ENCODE data around the gene CAP1. TPM values are rescaled to one million over a fixed set of nuclear protein-coding genes. Genes with fewer than 3 reads are reported as not detected.
A peak's percentile ranks its signal among the peaks of the same experiment; 100 is the strongest.

The CAP1 gene
- total and polyA plus RNA-seq, 3 experiments from 2014 or later = 519 to 788 (median 536) TPM

- Histone ChIP-seq H3K36me3 (ENCODE audit: insufficient read depth, low read length) (no peaks in the 10 kb centered on the region), H3K4me3 (ENCODE audit: low read length) (no peak overlapping the region), H3K4me1 (ENCODE audit: insufficient read depth, low read length) (peaks cover 83% of the 10 kb centered on the region), H3K27me3 (ENCODE audit: insufficient read depth, low read length, poor library complexity, severe bottlenecking) (no peaks in the 10 kb centered on the region), H3K27ac (ENCODE audit: low read depth, low read length) (no peak overlapping the region), H3K9me3 (ENCODE audit: low read length) (no peaks in the 10 kb centered on the region)
- H3K4me3 Mint-ChIP-seq = peak overlapping the region in 3 of 7 donors; percentile 28 to 54 (median 37)
- peaks cover 5 to 71% (median 18%) of the 10 kb centered on the region in 3 donors for H3K36me3 Mint-ChIP-seq
- no peak for DNase-seq
- H3K9me3 Mint-ChIP-seq = no peaks in the 10 kb centered on the region
- ChIA-PET CTCF (no interaction called here), POLR2A (no interaction called here)
- H3K27ac Mint-ChIP-seq = peak overlapping the region; percentile 49 to 91 (median 68)
- peaks cover 83 to 99% (median 96%) of the 10 kb centered on the region in 3 donors for H3K4me1 Mint-ChIP-seq
- H3K27me3 Mint-ChIP-seq = no peaks in the 10 kb centered on the region
Observed at GRCh38 chr1:40053138-40053887, 12.8 kb downstream of the CAP1 start.

DNA sequence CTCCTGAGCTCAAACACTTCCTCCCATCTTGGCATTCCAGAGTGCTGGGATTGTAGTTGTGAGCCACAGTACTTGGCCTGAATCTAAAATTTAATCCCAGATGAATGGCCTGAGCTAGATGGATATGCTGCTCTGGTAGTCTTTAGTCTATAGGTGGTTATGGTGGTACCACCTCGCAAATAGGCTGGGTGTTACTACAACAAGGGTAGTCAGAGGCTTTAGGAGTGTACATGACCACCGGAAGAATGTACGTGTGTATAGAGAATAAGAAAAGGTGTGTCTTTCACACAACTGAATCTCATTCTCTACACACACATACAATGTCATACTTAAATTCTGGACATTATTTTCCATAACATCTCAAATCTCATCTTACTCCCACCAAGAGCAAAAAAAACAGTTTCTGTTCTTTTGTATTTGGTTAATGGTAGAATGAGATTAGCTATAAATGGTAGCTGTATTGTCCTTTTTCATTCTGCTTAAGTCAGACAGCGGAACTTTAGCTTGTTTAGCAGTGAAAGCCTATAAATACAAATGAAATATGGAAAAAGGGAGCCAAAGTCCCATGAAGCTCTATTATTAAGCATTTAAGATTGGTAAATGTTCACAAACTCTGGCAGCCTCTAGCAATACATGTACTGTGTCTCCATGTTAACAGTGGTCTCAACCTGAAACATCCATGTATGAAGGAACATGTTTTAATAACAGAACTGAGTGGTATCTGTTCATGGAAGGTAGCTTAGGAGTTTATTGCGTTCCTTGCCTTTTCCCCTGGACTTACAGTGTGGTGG lies 16.2 kb downstream of the CAP1 start:
- Mint-ChIP-seq H3K4me1 (peaks cover 88 to 98% (median 98%) of the 10 kb centered on the region in 3 donors), H3K27me3 (no peaks in the 10 kb centered on the region), H3K4me3 (peak overlapping the region; percentile 4 to 86 (median 60)), H3K27ac (peak overlapping the region; percentile 77 to 94 (median 86)), H3K36me3 (peaks cover 9 to 73% (median 28%) of the 10 kb centered on the region in 3 donors), H3K9me3 (no peaks in the 10 kb centered on the region)
- H3K36me3 ChIP-seq (ENCODE audit: insufficient read depth, low read length) = peaks cover 3% of the 10 kb centered on the region
- peaks cover 88% of the 10 kb centered on the region for H3K4me1 ChIP-seq (ENCODE audit: insufficient read depth, low read length)
- ChIA-PET CTCF (interaction anchor here (1.1 to 1.6 kb wide), 2 partner anchors 14 to 25 kb away, joined by 3 to 4 read pairs; no protein-coding TSS in a partner anchor), POLR2A (interaction anchor here (1.0 kb wide), 1 partner anchor 17 kb away, joined by 10 read pairs; no protein-coding TSS in a partner anchor)
- no peaks in the 10 kb centered on the region for H3K9me3 ChIP-seq (ENCODE audit: low read length)
- peak overlapping the region; percentile 16 for H3K4me3 ChIP-seq (ENCODE audit: low read length)
- H3K27me3 ChIP-seq (ENCODE audit: insufficient read depth, low read length, poor library complexity, severe bottlenecking) = no peaks in the 10 kb centered on the region
- H3K27ac ChIP-seq (ENCODE audit: low read depth, low read length) = peak overlapping the region; percentile 58
- DNase-seq = no peak

DNA sequence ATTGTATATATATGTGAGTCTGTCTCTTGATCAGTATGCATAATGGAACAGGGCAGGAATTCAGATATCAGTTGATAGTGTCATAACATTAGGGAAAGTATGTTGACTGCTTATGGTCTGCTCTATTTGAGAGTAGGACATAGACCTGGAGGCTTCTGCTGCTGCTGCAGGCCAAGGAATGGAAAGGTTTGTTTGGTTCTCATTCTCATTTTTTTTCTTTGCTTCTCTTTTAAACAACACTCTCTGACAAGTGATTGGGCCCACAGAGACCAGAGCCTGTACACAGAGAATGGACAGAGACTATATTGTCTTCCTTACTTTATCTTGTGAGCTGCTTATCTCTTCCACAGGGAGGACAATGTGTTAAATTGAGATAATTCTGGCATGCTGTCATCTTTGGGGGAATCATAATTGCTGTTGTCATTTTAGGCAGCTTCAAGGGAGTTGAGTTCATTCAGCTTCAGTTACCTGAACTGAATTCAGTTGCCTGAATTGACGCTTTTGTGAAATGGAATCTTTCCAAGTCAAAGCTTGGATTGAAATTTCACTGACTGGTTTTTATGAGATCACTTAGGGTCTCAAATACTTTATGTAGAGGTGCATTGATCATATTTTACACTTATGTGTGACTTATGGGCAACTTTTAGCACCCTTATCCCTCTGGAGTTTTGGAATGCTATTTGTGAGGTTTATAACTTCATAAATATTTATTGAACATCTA lies 16.9 kb downstream of the CAP1 start:
- H3K36me3 ChIP-seq (ENCODE audit: insufficient read depth, low read length) = peaks cover 7% of the 10 kb centered on the region
- peaks cover 9 to 73% (median 33%) of the 10 kb centered on the region in 3 donors for H3K36me3 Mint-ChIP-seq
- no peaks in the 10 kb centered on the region for H3K27me3 ChIP-seq (ENCODE audit: insufficient read depth, low read length, poor library complexity, severe bottlenecking)
- peak overlapping the region; percentile 77 to 94 (median 84) for H3K27ac Mint-ChIP-seq
- H3K4me3 Mint-ChIP-seq = peak overlapping the region; percentile 4 to 86 (median 16)
- H3K9me3 Mint-ChIP-seq = no peaks in the 10 kb centered on the region
- POLR2A ChIA-PET = interaction anchor here (1.0 to 1.2 kb wide), 2 partner anchors 15 to 16 kb away, joined by 7 to 10 read pairs; no protein-coding TSS in a partner anchor
- H3K27me3 Mint-ChIP-seq = no peaks in the 10 kb centered on the region
- peaks cover 88 to 97% (median 97%) of the 10 kb centered on the region in 3 donors for H3K4me1 Mint-ChIP-seq
- H3K4me3 ChIP-seq (ENCODE audit: low read length) = peak overlapping the region; percentile 16
- H3K27ac ChIP-seq (ENCODE audit: low read depth, low read length) = peak overlapping the region; percentile 58
- peaks cover 89% of the 10 kb centered on the region for H3K4me1 ChIP-seq (ENCODE audit: insufficient read depth, low read length)
- no peak for DNase-seq
- CTCF ChIA-PET = interaction anchor here (0.9 to 1.6 kb wide), 3 partner anchors 15 to 281 kb away, joined by 3 to 4 read pairs (median 4); no protein-coding TSS in a partner anchor
- no peaks in the 10 kb centered on the region for H3K9me3 ChIP-seq (ENCODE audit: low read length)

- ChIA-PET CTCF (interaction anchor here (0.9 to 1.6 kb wide), 4 partner anchors 15 to 281 kb away, joined by 3 to 4 read pairs (median 4); no protein-coding TSS in a partner anchor), POLR2A (interaction anchor here (1.2 kb wide), 1 partner anchor 15 kb away, joined by 7 read pairs; no protein-coding TSS in a partner anchor)
- no peak for DNase-seq
- Mint-ChIP-seq H3K4me1 (peaks cover 87 to 97% (median 96%) of the 10 kb centered on the region in 3 donors), H3K27ac (peak overlapping the region; percentile 77 to 94 (median 84)), H3K27me3 (no peaks in the 10 kb centered on the region), H3K4me3 (peak overlapping the region in 6 of 7 donors; percentile 56 to 86 (median 71)), H3K9me3 (no peaks in the 10 kb centered on the region), H3K36me3 (peaks cover 9 to 73% (median 33%) of the 10 kb centered on the region in 3 donors)
- Histone ChIP-seq H3K4me1 (ENCODE audit: insufficient read depth, low read length) (peaks cover 88% of the 10 kb centered on the region), H3K27ac (ENCODE audit: low read depth, low read length) (peak overlapping the region; percentile 58), H3K9me3 (ENCODE audit: low read length) (no peaks in the 10 kb centered on the region), H3K36me3 (ENCODE audit: insufficient read depth, low read length) (peaks cover 7% of the 10 kb centered on the region), H3K4me3 (ENCODE audit: low read length) (peak overlapping the region; percentile 16), H3K27me3 (ENCODE audit: insufficient read depth, low read length, poor library complexity, severe bottlenecking) (no peaks in the 10 kb centered on the region)
Observed at GRCh38 chr1:40058097-40058452, 17.5 kb downstream of the CAP1 start.

GRCh38 chr1:40058453-40059337 lies 18.2 kb downstream of the CAP1 start:
- Histone ChIP-seq H3K4me3 (ENCODE audit: low read length) (peak overlapping the region; percentile 16), H3K27me3 (ENCODE audit: insufficient read depth, low read length, poor library complexity, severe bottlenecking) (no peaks in the 10 kb centered on the region), H3K27ac (ENCODE audit: low read depth, low read length) (peak overlapping the region; percentile 58), H3K36me3 (ENCODE audit: insufficient read depth, low read length) (peaks cover 12% of the 10 kb centered on the region), H3K9me3 (ENCODE audit: low read length) (no peaks in the 10 kb centered on the region), H3K4me1 (ENCODE audit: insufficient read depth, low read length) (peaks cover 88% of the 10 kb centered on the region)
- Mint-ChIP-seq H3K27ac (peak overlapping the region; percentile 77 to 94 (median 84)), H3K9me3 (no peaks in the 10 kb centered on the region), H3K4me3 (peak overlapping the region; percentile 56 to 86 (median 67)), H3K4me1 (peaks cover 90 to 95% (median 94%) of the 10 kb centered on the region in 3 donors), H3K27me3 (no peaks in the 10 kb centered on the region), H3K36me3 (peaks cover 13 to 76% (median 38%) of the 10 kb centered on the region in 3 donors)
- CTCF ChIA-PET = interaction anchor here (0.9 to 1.6 kb wide), 3 partner anchors 16 to 280 kb away, joined by 3 to 4 read pairs (median 3); no protein-coding TSS in a partner anchor
- POLR2A ChIA-PET = interaction anchor here (0.5 to 1.2 kb wide), 2 partner anchors 16 to 222 kb away, joined by 3 to 7 read pairs; no protein-coding TSS in a partner anchor
- no peak for DNase-seq

DNA sequence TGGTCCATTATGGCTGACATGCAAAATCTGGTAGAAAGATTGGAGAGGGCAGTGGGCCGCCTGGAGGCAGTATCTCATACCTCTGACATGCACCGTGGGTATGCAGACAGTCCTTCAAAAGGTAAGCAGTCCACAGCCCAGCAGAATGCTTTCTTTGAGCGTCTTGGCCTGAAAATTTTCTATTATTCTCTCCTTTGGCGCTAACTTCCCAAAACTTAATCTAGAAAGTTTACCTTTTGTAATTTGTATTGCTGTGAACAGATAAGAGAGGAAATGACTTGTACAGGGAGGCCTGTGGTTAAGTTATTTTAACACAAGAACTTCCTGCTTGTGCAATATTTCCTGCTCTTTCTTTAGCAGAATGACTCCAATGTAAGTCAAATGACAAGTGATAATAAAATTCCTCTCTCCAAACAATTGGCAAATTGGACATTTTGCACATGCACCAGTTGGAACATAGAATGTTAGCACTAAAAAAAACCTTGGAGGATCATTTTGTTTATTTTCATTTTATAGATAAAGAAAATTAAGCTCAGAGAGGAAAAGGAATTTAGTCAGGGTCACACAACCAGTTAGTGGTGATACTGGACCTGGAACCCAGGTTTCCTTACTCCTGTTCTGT lies 18.9 kb downstream of the CAP1 start:
- no peaks in the 10 kb centered on the region for H3K27me3 ChIP-seq (ENCODE audit: insufficient read depth, low read length, poor library complexity, severe bottlenecking)
- Mint-ChIP-seq H3K4me1 (peaks cover 91 to 95% (median 94%) of the 10 kb centered on the region in 3 donors), H3K27me3 (no peaks in the 10 kb centered on the region), H3K36me3 (peaks cover 19 to 78% (median 44%) of the 10 kb centered on the region in 3 donors), H3K4me3 (peak overlapping the region; percentile 56 to 86 (median 67)), H3K27ac (peak overlapping the region; percentile 77 to 94 (median 86)), H3K9me3 (no peaks in the 10 kb centered on the region)
- peak overlapping the region; percentile 58 for H3K27ac ChIP-seq (ENCODE audit: low read depth, low read length)
- CTCF ChIA-PET = interaction anchor here (0.8 to 1.5 kb wide), 7 partner anchors 14 to 261 kb away, joined by 3 to 4 read pairs (median 4); partner anchors contain the start of gene CAP1
- peak overlapping the region; percentile 16 for H3K4me3 ChIP-seq (ENCODE audit: low read length)
- no peaks in the 10 kb centered on the region for H3K9me3 ChIP-seq (ENCODE audit: low read length)
- POLR2A ChIA-PET = interaction anchor here (0.5 to 1.6 kb wide), 3 partner anchors 18 to 221 kb away, joined by 3 to 10 read pairs (median 3); partner anchors contain the start of gene CAP1
- H3K36me3 ChIP-seq (ENCODE audit: insufficient read depth, low read length) = peaks cover 19% of the 10 kb centered on the region
- peak in 3 of 5 donors; percentile 12 to 56 (median 48) for DNase-seq
- peaks cover 91% of the 10 kb centered on the region for H3K4me1 ChIP-seq (ENCODE audit: insufficient read depth, low read length)
